ENCODE results near the gene TMEM150B.

DNA sequence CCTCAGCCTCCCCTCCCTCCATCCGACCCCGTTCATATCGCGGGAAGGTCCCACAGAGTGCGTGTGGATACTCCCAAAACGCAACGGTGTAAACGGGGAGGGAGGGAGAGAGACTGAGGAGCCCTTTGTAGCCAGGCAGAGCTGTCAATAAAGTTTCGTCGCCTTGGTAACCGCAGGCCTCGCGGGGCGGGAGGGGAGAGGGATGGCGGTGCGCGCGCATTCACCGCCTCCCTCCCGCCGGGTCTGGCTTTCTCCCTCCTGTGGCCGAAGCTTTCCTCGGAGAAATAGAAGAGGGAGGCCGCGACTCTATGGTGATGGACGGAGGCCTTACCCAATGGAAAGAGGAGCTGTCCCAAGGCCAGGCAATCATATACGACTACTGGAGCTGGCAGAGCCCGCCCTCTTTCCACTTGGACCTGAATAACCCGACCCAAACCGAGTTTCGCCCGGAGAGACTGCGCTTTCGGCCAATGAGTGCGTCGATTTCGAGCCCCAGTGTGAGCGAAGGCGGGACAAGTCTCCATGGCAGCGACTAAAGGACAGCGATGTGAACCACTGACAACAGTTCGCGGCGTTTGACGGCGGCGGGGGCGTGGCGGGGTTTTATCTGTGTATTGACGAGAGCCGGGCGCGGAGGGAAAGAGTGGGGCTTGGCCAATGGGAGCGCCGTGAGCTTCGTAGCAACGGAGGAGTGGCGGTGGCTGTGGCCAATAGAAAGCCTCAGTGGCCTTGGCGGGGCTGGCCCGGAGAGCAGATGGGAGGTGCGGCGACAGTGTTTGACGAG is 14.2 kb upstream of the TMEM150B start, which contains the start of gene KMT5C:
- TF ChIP-seq YY1 (IDR thresholded peaks at IDR 0.05; ENCODE audit: insufficient read depth, insufficient read length) (no peak), ZNF274 (IDR thresholded peaks at IDR 0.05; ENCODE audit: low read depth, low read length) (no peak)

All from NT2/D1 (cell line).